ENCODE data around the gene CDK4.

Gene CDK4

GRCh38 chr12:57756406-57757341 lies 4.6 kb upstream of the CDK4 start:
- DNase-seq (ENCODE audit: low spot score) = peak; percentile 65

- no peak for DNase-seq (ENCODE audit: low spot score)
These were observed 3.6 kb upstream of the CDK4 start for GRCh38 chr12:57755454-57756372.

DNA sequence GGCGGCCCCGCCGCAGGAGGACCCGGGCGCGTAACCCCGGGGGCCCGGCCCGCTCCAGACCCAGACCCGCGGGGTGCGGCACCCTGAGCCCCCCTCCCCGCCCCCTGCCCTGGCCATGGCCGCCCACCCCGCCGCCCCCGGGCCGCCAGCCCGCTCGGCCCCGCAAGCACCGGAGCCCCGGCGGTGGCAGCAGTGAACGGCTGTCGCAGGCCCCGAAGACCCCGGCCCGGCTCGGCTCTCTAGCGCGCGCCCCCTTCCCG lies 3.0 kb upstream of the CDK4 start:
- no peak for DNase-seq (ENCODE audit: low spot score)

- DNase-seq (ENCODE audit: low spot score) = no peak
These were observed 2.5 kb upstream of the CDK4 start, which contains the start of gene MARCHF9 for GRCh38 chr12:57754411-57755193. MARCHF9 (plus strand) TSS chr12:57755103; CDS start chr12:57755529, 426 bp downstream.

- no peak for DNase-seq (ENCODE audit: low spot score)
These were observed 1.7 kb upstream of the CDK4 start for GRCh38 chr12:57753756-57754337.

- DNase-seq (ENCODE audit: low spot score) = no peak
These were observed 524 bp upstream of the CDK4 start for GRCh38 chr12:57752668-57753000.

DNA sequence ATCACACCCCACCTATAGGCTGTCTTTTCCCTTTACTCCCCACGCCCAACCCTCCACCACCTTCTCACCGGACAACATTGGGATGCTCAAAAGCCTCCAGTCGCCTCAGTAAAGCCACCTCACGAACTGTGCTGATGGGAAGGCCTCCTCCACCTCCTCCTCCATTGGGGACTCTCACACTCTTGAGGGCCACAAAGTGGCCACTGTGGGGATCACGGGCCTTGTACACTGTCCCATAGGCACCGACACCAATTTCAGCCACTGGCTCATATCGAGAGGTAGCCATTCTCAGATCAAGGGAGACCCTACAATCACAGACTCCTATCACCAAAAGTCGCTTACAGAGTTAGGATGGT lies 700 bp downstream of the CDK4 start:
- DNase-seq (ENCODE audit: low spot score) = no peak

DNA sequence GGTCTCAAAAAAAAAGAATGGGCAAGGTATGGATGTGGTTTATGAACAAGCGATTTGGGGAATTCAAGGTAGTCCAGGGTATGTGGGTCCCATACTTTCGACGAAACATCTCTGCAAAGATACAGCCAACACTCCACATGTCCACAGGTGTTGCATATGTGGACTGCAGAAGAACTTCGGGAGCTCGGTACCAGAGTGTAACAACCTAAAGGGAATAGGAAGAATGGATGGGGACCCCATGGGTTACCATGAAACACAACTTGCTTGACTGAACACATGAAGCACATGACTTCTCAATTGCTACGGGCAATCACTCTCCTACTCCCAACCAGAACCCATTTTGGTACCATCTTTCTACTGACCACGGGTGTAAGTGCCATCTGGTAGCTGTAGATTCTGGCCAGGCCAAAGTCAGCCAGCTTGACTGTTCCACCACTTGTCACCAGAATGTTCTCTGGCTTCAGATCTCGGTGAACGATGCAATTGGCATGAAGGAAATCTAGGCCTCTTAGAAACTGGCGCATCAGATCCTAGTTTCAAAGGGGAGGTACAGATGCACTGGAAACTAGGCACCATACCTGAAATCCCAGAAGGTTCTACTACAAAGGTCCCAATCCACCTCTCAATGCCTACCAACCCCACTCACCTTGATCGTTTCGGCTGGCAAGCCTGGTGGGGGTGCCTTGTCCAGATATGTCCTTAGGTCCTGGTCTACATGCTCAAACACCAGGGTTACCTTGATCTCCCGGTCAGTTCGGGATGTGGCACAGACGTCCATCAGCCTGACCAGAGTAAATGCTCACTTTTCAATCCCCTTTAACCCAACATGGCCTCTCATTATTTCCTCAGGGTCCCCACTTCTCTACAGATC lies 1.3 kb downstream of the CDK4 start:
- no peak for DNase-seq (ENCODE audit: low spot score)

DNA sequence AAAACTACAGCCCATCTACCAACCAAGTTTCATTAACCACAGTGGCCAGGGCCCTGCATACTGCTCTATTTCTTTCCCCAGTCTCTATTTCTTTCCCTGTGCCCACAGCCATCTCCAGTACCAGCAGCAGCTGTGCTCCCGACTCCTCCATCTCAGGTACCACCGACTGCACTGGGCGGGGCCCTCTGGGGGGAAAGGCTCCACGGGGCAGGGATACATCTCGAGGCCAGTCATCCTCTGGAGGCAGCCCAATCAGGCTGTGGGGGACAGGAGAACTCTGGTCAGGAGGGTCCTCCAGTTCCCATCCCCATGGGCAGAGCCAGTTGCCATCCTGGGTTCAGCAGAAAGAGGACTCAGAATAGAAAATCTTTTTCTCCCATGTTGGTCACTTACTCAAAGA lies 3.0 kb downstream of the CDK4 start:
- no peak for DNase-seq (ENCODE audit: low spot score)

DNA sequence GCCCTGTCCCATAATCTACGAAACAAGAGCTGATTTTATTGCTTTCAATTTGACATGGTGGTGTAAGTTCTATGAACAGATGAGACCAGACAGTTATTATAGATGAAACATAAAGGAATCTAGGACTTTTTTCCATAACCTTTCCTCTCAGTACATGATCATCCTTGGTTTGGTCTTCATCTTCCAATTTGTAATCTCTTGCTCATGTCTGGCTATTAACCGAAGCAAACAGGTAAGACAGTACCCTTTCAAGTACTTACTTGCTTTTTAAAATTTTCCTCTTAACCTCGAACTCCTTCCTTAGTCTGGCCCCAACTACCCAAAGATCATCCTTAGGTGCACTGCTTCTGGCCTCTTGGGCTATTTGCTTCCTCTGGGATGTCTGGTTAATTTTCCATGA lies 6.1 kb downstream of the CDK4 start:
- DNase-seq (ENCODE audit: low spot score) = no peak

DNA sequence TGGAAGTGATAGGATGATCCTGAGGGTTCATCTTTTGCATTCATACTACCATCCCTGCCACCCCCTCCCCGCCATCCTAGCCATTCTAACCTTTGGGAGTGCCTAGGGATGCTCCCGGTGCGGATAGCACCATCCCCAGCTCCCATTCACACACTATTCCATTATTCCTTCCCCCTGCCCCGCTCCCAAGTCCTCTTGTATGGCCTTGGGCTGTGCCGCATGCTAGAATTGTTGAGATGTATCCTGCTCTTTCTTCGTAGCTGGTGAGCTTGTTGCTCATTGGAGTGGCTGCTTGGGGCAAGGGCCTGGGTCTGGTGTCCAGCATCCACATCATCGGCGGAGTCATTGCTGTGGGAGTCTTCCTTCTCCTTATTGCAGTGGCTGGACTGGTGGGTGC lies 6.6 kb downstream of the CDK4 start:
- no peak for DNase-seq (ENCODE audit: low spot score)

- peak; percentile 98 for DNase-seq (ENCODE audit: low spot score)
These were observed 7.2 kb downstream of the CDK4 start, which contains the start of gene TSPAN31 for GRCh38 chr12:57744777-57745484. TSPAN31 (plus strand) TSS chr12:57745039; CDS start chr12:57745155, 116 bp downstream.

GRCh38 chr12:57744194-57744776 lies 7.8 kb downstream of the CDK4 start:
- DNase-seq (ENCODE audit: low spot score) = peak; percentile 89

- DNase-seq (ENCODE audit: low spot score) = no peak
These were observed 8.3 kb downstream of the CDK4 start for GRCh38 chr12:57743769-57744168.

DNA sequence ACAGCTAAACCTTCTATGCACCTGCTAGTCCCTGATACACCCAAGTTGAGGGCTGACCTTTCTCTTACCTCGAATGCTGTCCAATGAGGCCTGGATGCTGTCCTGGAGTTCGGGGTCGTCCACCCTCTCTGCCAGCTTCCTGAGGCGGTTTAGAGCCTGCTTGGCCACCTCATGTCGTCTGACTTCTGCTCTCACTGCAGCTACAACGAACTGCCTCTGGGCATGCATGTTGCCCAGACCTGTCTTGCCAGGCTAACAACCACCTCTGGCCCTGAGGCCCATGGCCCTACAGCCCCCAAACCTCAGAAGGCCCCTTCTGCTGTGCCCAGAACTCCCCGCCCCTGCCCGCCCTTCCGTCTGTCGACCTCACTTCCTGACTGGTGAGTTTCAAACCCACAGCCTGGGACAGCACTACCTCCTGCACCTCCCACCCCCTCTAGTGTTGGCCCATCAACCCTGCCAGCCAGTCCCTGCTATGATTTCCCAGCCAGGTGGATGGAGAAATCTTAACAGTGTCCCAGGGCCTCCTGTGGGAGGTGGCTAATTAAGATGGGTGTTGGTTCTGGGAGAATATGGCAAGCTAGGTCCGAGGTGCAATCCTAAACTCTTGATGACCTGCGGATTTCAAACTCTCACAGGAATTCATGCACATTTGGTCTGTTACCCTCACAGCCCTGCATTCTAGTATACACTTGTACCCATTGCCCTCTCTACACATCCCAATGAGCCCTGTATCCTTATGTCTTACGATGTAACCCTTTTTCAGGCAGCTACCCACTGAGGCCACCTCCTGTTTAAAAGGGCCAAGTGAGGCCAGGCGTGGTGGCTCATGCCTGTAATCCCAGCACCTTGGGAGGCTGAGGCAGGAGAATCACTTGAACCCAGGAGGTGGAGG lies 10.0 kb downstream of the CDK4 start:
- no peak for DNase-seq (ENCODE audit: low spot score)

GRCh38 chr12:57741413-57741789 lies 10.7 kb downstream of the CDK4 start:
- DNase-seq (ENCODE audit: low spot score) = no peak

DNA sequence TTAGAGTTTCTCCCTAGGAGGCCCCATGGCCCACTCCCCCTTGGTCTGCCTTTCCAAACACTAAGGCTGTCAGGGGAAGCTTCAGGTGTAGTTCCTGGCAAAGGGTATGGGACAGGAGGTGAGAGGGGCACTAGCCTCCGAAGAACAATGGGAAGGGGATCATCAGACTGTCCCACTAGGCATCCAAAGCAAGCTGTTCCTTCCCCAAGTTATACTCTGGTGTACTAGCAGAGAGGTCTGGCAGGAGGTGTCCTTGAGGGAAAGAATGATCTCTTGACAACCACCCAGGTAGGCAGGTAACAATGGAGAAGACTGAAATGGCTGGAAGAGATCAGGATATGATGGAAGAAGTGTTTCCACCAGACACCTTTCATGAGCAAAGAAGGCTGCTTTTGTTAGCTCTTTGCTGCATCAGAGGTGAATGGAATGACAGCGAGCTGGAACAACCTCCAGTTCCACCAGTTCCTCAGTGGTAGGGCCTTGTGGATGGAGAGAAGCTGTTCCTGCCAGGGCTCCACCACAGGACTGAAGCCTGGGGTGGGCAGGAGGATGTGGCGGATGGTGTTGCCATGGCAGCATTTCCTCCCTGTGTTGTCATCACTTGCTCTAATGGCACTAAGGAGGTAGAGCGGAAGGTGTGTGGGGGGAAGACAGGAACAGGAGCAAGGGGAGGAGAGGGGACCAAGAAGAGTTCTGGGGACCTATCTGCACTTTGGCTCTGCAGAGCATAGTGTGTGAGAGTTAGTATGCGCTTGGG lies 11.3 kb downstream of the CDK4 start:
- no peak for DNase-seq (ENCODE audit: low spot score)

GRCh38 chr12:57739914-57740538 lies 12.1 kb downstream of the CDK4 start:
- no peak for DNase-seq (ENCODE audit: low spot score)

Measured in left forelimb (tissue), 1 donor.